ENCODE results near the gene CDYL2. TPM values are rescaled to one million over a fixed set of nuclear protein-coding genes. Genes with fewer than 3 reads are reported as not detected.

The CDYL2 gene
- total and polyA plus RNA-seq, 8 donors: 0.60 to 7.3 (median 1.7) TPM

DNA sequence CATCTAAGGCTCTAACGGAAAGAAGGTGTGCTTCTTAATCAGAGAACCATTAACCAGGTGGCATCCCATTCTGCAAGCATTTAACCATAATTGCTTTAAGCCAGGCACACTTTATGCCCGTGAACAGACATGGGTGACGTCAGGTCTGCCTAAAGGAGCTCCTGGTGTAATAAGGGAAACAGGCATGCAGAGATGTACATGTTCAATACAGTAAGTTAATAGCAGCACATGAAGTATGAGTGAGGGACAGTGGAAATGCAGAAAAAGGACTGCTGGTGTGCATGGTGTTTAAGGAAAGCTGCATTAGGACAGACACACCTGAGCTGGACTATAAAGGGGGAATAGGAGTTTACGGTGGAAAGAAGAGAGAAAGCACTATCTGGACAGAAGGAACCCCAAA lies 245.0 kb downstream of the CDYL2 start:
- intact Hi-C loops (cut with DNase I; ENCODE audit: low total_unique reads): no loop called here
- Histone ChIP-seq H3K4me3 (no peak overlapping the region), H3K36me3 (no peaks in the 10 kb centered on the region), H3K27ac (no peak overlapping the region), H3K4me1 (no peaks in the 10 kb centered on the region), H3K9me3 (no peaks in the 10 kb centered on the region), H3K27me3 (peaks cover 0 to 16% (median 0%) of the 10 kb centered on the region in 3 donors)
- 44 to 78% (median 58%) methylated on average over 4 of the region's 4 CpGs for WGBS, 5 donors
- TF ChIP-seq EP300 (IDR thresholded peaks at IDR 0.05) (no peak), CTCF (IDR thresholded peaks at IDR 0.05) (no peak), POLR2A (IDR thresholded peaks at IDR 0.05) (no peak), POLR2AphosphoS5 (IDR thresholded peaks at IDR 0.05) (no peak)
- DNase-seq: no peak

- H3K4me1 ChIP-seq: no peaks in the 10 kb centered on the region
- TF ChIP-seq CTCF (IDR thresholded peaks at IDR 0.05) (no peak), POLR2AphosphoS5 (IDR thresholded peaks at IDR 0.05) (no peak), POLR2A (IDR thresholded peaks at IDR 0.05) (no peak), EP300 (IDR thresholded peaks at IDR 0.05) (no peak)
- H3K27ac ChIP-seq: no peak overlapping the region
- no peak overlapping the region for H3K4me3 ChIP-seq
- no peaks in the 10 kb centered on the region for H3K36me3 ChIP-seq
- peaks cover 0 to 6% (median 0%) of the 10 kb centered on the region in 3 donors for H3K27me3 ChIP-seq
- intact Hi-C loops (cut with DNase I; ENCODE audit: low total_unique reads): no loop called here
- 81 to 93% (median 89%) methylated on average over 5 of the region's 5 CpGs for WGBS, 5 donors
- H3K9me3 ChIP-seq: no peaks in the 10 kb centered on the region
- DNase-seq: no peak
Observed at GRCh38 chr16:80557037-80557436, 247.4 kb downstream of the CDYL2 start.

DNA sequence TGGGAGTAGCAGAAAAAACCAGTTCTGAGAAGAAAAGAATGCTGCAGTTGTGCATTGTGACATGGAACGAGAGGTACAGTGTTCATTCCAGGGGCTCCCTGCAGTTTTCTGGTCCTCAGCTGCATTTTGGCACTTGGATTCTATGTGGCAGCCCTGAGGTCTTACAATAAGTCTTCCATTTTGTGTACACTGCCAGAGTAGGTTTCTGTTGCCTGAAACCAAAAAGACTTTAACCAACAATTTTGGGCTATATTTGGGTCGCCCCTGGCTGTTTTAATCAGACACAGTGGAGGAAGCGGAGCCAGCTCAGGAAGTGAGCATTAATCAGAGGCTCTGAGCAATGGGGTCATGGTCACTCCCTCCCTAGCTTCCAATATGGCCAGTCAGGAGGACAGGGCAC lies 247.9 kb downstream of the CDYL2 start:
- no peak overlapping the region for H3K4me3 ChIP-seq
- H3K27ac ChIP-seq: no peak overlapping the region
- TF ChIP-seq EP300 (IDR thresholded peaks at IDR 0.05) (no peak), CTCF (IDR thresholded peaks at IDR 0.05) (no peak), POLR2AphosphoS5 (IDR thresholded peaks at IDR 0.05) (no peak), POLR2A (IDR thresholded peaks at IDR 0.05) (no peak)
- peaks cover 0 to 6% (median 0%) of the 10 kb centered on the region in 3 donors for H3K27me3 ChIP-seq
- H3K9me3 ChIP-seq: no peaks in the 10 kb centered on the region
- 54 to 84% (median 61%) methylated on average over 3 of the region's 3 CpGs for WGBS, 5 donors
- H3K4me1 ChIP-seq: no peaks in the 10 kb centered on the region
- H3K36me3 ChIP-seq: no peaks in the 10 kb centered on the region
- no peak for DNase-seq
- intact Hi-C loops (cut with DNase I; ENCODE audit: low total_unique reads): no loop called here

DNA sequence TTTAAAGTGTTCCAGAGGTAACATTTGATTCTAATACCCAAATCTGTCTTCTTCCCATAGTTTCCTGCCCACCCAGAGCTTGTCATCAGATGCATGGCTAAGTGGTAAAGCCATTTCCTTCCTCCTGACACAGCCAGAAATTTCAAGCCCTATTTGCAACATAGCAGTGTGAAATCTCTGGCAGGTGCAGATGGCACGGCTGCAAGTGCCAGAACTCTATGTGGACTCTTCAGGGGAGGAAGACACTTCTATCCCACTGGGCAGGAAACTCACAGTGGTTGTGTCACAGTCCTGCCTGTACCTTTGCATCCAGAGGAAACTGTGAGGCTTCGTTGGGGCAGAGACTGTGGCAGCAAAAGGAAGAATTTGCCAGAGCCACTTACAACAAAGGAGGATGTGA lies 250.4 kb downstream of the CDYL2 start:
- no peaks in the 10 kb centered on the region for H3K36me3 ChIP-seq
- peaks cover 0 to 6% (median 0%) of the 10 kb centered on the region in 3 donors for H3K27me3 ChIP-seq
- H3K4me3 ChIP-seq: no peak overlapping the region
- H3K4me1 ChIP-seq: no peaks in the 10 kb centered on the region
- no peak for DNase-seq
- WGBS, 5 donors: 17 to 50% (median 36%) methylated on average over 2 of the region's 2 CpGs
- intact Hi-C loops (cut with DNase I; ENCODE audit: low total_unique reads): no loop called here
- no peak overlapping the region for H3K27ac ChIP-seq
- no peaks in the 10 kb centered on the region for H3K9me3 ChIP-seq
- TF ChIP-seq CTCF (IDR thresholded peaks at IDR 0.05): no peak
- TF ChIP-seq POLR2AphosphoS5 (IDR thresholded peaks at IDR 0.05): no peak
- TF ChIP-seq POLR2A (IDR thresholded peaks at IDR 0.05): no peak
- TF ChIP-seq EP300 (IDR thresholded peaks at IDR 0.05): no peak

All from stomach (tissue), 9 donors.